Measurements from ENCODE around the gene BACH2. TPM values are rescaled to one million over a fixed set of nuclear protein-coding genes. Genes with fewer than 3 reads are reported as not detected.
A peak's percentile ranks its signal among the peaks of the same experiment; 100 is the strongest.

BACH2 gene
- total and polyA plus RNA-seq, 2 experiments from 2014 or later: 1.6 to 5.7 TPM

DNA sequence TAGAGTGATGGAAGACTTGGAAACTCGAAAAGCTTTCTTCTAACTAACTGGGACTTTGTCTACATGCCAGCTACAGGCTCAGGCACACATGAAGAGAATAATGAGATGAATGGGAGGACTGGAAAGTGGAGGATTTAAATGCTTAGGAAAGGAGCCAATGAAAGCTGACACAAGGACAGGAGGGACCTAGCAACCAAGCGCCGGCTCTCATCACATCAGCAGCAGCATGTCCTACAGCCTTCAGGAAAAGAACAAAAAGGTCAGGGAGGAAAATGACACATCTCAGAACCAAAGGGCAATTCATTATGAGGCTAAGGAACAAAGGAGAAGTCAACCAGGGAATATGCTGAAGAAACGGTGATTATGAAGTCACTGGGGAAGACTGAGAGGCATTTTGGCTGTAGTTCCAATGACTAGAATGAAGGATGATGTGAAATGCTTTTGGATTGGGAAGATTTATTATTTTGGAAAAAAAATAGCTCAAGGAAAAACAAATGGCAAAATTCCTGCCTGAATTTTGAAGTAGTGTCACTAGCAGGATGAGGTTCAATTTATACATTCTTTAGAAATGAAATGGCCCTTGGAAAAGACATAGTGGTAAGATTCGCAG lies 5.7 kb downstream of the BACH2 start:
- Histone ChIP-seq H3K79me2 (replicated peaks; ENCODE audit: insufficient read depth) (peaks cover 9% of the 10 kb centered on the region), H3K36me3 (ENCODE audit: insufficient read depth) (no peaks in the 10 kb centered on the region), H3K9me2 (ENCODE audit: insufficient read depth) (no peaks in the 10 kb centered on the region), H3K4me1 (ENCODE audit: insufficient read depth) (peaks cover 39% of the 10 kb centered on the region), H3K4me3 (no peak overlapping the region), H4K20me1 (replicated peaks; ENCODE audit: insufficient read depth) (peaks cover 12% of the 10 kb centered on the region), H3K27ac (ENCODE audit: low read depth) (no peak overlapping the region), H2AFZ (no peak overlapping the region), H3F3A (replicated peaks; ENCODE audit: low read depth) (no peaks in the 10 kb centered on the region), H3K27me3 (ENCODE audit: insufficient read depth) (peaks cover 38% of the 10 kb centered on the region), H3K4me2 (no peak overlapping the region)
- no peaks in the 10 kb centered on the region; the same call in 2 of the 3 replicates for H3K36me3 Mint-ChIP-seq (ENCODE audit: low read depth)
- ATAC-seq: no peak
- peaks cover 29% of the 10 kb centered on the region for H3K27me3 Mint-ChIP-seq (ENCODE audit: insufficient read depth, low read depth, poor library complexity)
- no peaks in the 10 kb centered on the region for H3K9me3 Mint-ChIP-seq
- H3K4me3 Mint-ChIP-seq: no peak overlapping the region
- TF ChIP-seq CREB1 (CRISPR knock-in tag; IDR thresholded peaks at IDR 0.05; ENCODE audit: low read depth) (no peak), EZH2phosphoT487 (IDR thresholded peaks at IDR 0.05; ENCODE audit: unreplicated experiment) (no peak), EZH2 (IDR thresholded peaks at IDR 0.05; ENCODE audit: low read depth, unreplicated experiment) (no peak), ZNF331 (CRISPR knock-in tag; IDR thresholded peaks at IDR 0.05; ENCODE audit: low read depth) (no peak), POLR2AphosphoS5 (IDR thresholded peaks at IDR 0.05; ENCODE audit: low read depth) (no peak)
- no peak for DNase-seq (ENCODE audit: low spot score)
- H3K27ac Mint-ChIP-seq: no peak overlapping the region
- H3K4me1 Mint-ChIP-seq: peaks cover 38% of the 10 kb centered on the region

DNA sequence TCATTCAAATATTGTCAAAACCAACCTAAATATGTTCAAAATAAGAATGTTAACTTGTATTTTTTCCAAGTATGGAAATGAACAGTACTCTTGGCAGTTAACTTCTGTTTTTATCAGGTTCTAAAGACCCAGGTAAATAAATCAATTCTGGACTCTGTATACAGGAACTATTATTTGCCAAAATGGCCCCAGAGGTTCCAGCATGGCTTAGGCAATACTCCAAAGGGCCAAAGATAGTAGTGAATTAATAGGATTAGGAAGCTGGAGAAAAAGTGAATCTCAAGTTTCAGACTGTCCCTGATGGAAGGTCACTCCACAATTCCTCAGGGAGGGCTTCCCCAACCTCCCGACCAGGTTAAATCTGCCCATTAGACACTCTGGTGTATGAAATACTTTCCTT lies 6.7 kb downstream of the BACH2 start:
- Mint-ChIP-seq H3K4me3 (no peak overlapping the region), H3K4me1 (peaks cover 48% of the 10 kb centered on the region)

DNA sequence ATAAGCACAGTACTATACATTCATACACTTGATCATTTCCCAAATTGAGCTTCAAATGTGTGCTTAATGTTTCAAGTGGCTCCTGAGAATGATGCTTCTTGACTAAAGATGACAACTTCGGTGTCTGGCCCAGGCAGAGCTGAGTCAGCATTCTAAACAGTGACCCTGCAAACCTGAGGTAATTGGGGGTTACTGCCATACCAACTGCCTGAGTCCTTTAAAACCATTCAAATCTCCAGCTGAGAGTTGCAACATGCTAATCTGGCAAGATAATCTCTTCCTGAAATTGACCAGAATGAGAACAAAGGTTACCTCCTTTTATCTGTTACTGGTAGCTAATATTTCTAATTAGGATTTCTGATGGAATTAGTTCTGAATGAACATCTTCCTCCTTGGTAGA lies 8.2 kb downstream of the BACH2 start:
- no peaks in the 10 kb centered on the region for H3K9me3 Mint-ChIP-seq
- Histone ChIP-seq H3K4me2 (no peak overlapping the region), H3K27me3 (ENCODE audit: insufficient read depth) (peaks cover 13% of the 10 kb centered on the region), H3F3A (replicated peaks; ENCODE audit: low read depth) (no peaks in the 10 kb centered on the region), H3K4me3 (no peak overlapping the region), H3K9me2 (ENCODE audit: insufficient read depth) (no peaks in the 10 kb centered on the region), H2AFZ (no peak overlapping the region), H3K36me3 (ENCODE audit: insufficient read depth) (no peaks in the 10 kb centered on the region), H3K79me2 (replicated peaks; ENCODE audit: insufficient read depth) (no peaks in the 10 kb centered on the region; the same call in 1 of the 2 replicates), H3K4me1 (ENCODE audit: insufficient read depth) (peaks cover 42% of the 10 kb centered on the region), H4K20me1 (replicated peaks; ENCODE audit: insufficient read depth) (no peaks in the 10 kb centered on the region; the same call in 1 of the 2 replicates), H3K27ac (ENCODE audit: low read depth) (no peak overlapping the region)
- no peaks in the 10 kb centered on the region; the same call in 2 of the 3 replicates for H3K36me3 Mint-ChIP-seq (ENCODE audit: low read depth)
- ATAC-seq (no peak), DNase-seq (ENCODE audit: low spot score) (peak; percentile 43)
- H3K4me1 Mint-ChIP-seq: peaks cover 48% of the 10 kb centered on the region
- H3K27ac Mint-ChIP-seq: no peak overlapping the region; the same call in 1 of the 2 replicates
- no peak overlapping the region for H3K4me3 Mint-ChIP-seq
- H3K27me3 Mint-ChIP-seq (ENCODE audit: insufficient read depth, low read depth, poor library complexity): peaks cover 9% of the 10 kb centered on the region
- TF ChIP-seq ZNF331 (CRISPR knock-in tag; IDR thresholded peaks at IDR 0.05; ENCODE audit: low read depth): no peak
- TF ChIP-seq CREB1 (CRISPR knock-in tag; IDR thresholded peaks at IDR 0.05; ENCODE audit: low read depth): no peak
- no peak for TF ChIP-seq EZH2 (IDR thresholded peaks at IDR 0.05; ENCODE audit: low read depth, unreplicated experiment)
- TF ChIP-seq JUNB (IDR thresholded peaks at IDR 0.05; ENCODE audit: unreplicated experiment): no peak
- no peak for TF ChIP-seq ZNF114 (CRISPR knock-in tag; IDR thresholded peaks at IDR 0.05)

More for the DNA sequence above, 6.7 kb downstream of the BACH2 start:
- H3K9me3 Mint-ChIP-seq: no peaks in the 10 kb centered on the region
- TF ChIP-seq, protein P1, sequence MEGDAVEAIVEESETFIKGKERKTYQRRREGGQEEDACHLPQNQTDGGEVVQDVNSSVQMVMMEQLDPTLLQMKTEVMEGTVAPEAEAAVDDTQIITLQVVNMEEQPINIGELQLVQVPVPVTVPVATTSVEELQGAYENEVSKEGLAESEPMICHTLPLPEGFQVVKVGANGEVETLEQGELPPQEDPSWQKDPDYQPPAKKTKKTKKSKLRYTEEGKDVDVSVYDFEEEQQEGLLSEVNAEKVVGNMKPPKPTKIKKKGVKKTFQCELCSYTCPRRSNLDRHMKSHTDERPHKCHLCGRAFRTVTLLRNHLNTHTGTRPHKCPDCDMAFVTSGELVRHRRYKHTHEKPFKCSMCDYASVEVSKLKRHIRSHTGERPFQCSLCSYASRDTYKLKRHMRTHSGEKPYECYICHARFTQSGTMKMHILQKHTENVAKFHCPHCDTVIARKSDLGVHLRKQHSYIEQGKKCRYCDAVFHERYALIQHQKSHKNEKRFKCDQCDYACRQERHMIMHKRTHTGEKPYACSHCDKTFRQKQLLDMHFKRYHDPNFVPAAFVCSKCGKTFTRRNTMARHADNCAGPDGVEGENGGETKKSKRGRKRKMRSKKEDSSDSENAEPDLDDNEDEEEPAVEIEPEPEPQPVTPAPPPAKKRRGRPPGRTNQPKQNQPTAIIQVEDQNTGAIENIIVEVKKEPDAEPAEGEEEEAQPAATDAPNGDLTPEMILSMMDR (conservative IDR thresholded peaks at IDR 0.05; ENCODE audit: low read depth in 2 of 2): no peak
- TF ChIP-seq ZNF114 (CRISPR knock-in tag; IDR thresholded peaks at IDR 0.05): no peak
- DNase-seq (ENCODE audit: low spot score) (no peak), ATAC-seq (no peak)
- peaks cover 28% of the 10 kb centered on the region for H3K27me3 ChIP-seq (ENCODE audit: insufficient read depth)
- no peaks in the 10 kb centered on the region for H3F3A ChIP-seq (replicated peaks; ENCODE audit: low read depth)
- peaks cover 12% of the 10 kb centered on the region for H4K20me1 ChIP-seq (replicated peaks; ENCODE audit: insufficient read depth)
- H3K27ac Mint-ChIP-seq: no peak overlapping the region
- peaks cover 24% of the 10 kb centered on the region for H3K27me3 Mint-ChIP-seq (ENCODE audit: insufficient read depth, low read depth, poor library complexity)
- H3K27ac ChIP-seq (ENCODE audit: low read depth): no peak overlapping the region
- no peak overlapping the region for H3K4me3 ChIP-seq
- no peaks in the 10 kb centered on the region for H3K36me3 ChIP-seq (ENCODE audit: insufficient read depth)
- H2AFZ ChIP-seq: no peak overlapping the region
- no peaks in the 10 kb centered on the region; the same call in 2 of the 3 replicates for H3K36me3 Mint-ChIP-seq (ENCODE audit: low read depth)
- peaks cover 9% of the 10 kb centered on the region for H3K79me2 ChIP-seq (replicated peaks; ENCODE audit: insufficient read depth)
- H3K9me2 ChIP-seq (ENCODE audit: insufficient read depth): no peaks in the 10 kb centered on the region
- H3K4me1 ChIP-seq (ENCODE audit: insufficient read depth): peaks cover 49% of the 10 kb centered on the region
- H3K4me2 ChIP-seq: no peak overlapping the region

All from GM23338 (cell line).